BJ (cell line): ENCODE measurements around the gene FOXK2. TPM values are rescaled to one million over a fixed set of nuclear protein-coding genes. Genes with fewer than 3 reads are reported as not detected.
A peak's percentile ranks its signal among the peaks of the same experiment; 100 is the strongest.

ENCODE experiments used
- CTCF ChIA-PET: fragments of 350-600 bp; formaldehyde crosslinking; extraction: SDS; loops from one replicate; lab custom pipeline; 2021; ENCODE audit warnings: antibody characterized with exemption, inconsistent platforms; lab: Yijun Ruan, JAX
- POLR2A ChIA-PET: fragments of 300-600 bp; sonication (Branson Sonifier 250); formaldehyde crosslinking; extraction: SDS; loops from one replicate; lab custom pipeline; 2021; ENCODE audit warnings: antibody characterized with exemption; lab: Charles Lee
- DNase-seq: peaks from one replicate; pipeline ENCODE4 v3.0.0-alpha.2; 2011; ENCODE audit warnings: low read depth
- H3K27me3 ChIP-seq: 2 replicates; pipeline ENCODE4 v1.6.0; 2011; ENCODE audit warnings: low read length; ENCODE audit not compliant: control insufficient read depth, insufficient read depth
- H3K36me3 ChIP-seq: 2 replicates; pipeline ENCODE4 v1.5.1; 2011; ENCODE audit warnings: low read length; ENCODE audit not compliant: control insufficient read depth, insufficient read depth
- H3K4me3 ChIP-seq: 2 replicates; pipeline ENCODE4 v1.5.1; 2011; ENCODE audit warnings: low read depth, mild to moderate bottlenecking, control low read depth, low read length
- polyA plus RNA-seq: library from polyadenylated mRNA; depleted of rRNA; stranded (reverse); fragments of >200 nt; gene quantifications from 2 replicates; pipeline ENCODE4 v1.2.3, GENCODE V29; 2011
- TF ChIP-seq, protein P1 (sequence below): IDR thresholded peaks from 2 replicates; pipeline ENCODE4 v1.5.1; 2011; ENCODE audit warnings: low read depth, mild to moderate bottlenecking, control low read depth, inconsistent platforms, low read length, moderate library complexity; ENCODE audit not compliant: insufficient read depth

FOXK2 gene
- polyA plus RNA-seq, 1 experiment = 19.2 TPM

DNA sequence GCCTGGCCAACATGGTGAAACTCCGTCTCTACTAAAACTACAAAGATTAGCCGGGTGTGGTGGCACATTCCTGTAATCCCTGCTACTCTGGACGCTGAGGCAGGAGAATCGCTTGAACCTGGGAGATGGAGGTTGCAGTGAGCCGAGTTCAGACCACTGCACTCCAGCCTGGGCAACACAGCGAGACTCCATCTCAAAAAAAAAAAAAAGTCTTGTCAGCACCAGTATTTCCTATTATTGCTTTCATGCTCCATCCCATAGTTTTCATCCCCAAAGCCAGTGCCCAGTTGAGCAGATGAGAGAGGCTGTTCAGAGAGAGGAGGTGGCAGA, 70.3 kb downstream of the FOXK2 start:
- no peaks in the 10 kb centered on the region for H3K27me3 ChIP-seq
- TF ChIP-seq, protein P1, sequence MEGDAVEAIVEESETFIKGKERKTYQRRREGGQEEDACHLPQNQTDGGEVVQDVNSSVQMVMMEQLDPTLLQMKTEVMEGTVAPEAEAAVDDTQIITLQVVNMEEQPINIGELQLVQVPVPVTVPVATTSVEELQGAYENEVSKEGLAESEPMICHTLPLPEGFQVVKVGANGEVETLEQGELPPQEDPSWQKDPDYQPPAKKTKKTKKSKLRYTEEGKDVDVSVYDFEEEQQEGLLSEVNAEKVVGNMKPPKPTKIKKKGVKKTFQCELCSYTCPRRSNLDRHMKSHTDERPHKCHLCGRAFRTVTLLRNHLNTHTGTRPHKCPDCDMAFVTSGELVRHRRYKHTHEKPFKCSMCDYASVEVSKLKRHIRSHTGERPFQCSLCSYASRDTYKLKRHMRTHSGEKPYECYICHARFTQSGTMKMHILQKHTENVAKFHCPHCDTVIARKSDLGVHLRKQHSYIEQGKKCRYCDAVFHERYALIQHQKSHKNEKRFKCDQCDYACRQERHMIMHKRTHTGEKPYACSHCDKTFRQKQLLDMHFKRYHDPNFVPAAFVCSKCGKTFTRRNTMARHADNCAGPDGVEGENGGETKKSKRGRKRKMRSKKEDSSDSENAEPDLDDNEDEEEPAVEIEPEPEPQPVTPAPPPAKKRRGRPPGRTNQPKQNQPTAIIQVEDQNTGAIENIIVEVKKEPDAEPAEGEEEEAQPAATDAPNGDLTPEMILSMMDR = no peak
- POLR2A ChIA-PET = no interaction called here
- no peak for DNase-seq
- no peak overlapping the region for H3K4me3 ChIP-seq
- H3K36me3 ChIP-seq = peaks cover 11% of the 10 kb centered on the region
- CTCF ChIA-PET = no interaction called here

DNA sequence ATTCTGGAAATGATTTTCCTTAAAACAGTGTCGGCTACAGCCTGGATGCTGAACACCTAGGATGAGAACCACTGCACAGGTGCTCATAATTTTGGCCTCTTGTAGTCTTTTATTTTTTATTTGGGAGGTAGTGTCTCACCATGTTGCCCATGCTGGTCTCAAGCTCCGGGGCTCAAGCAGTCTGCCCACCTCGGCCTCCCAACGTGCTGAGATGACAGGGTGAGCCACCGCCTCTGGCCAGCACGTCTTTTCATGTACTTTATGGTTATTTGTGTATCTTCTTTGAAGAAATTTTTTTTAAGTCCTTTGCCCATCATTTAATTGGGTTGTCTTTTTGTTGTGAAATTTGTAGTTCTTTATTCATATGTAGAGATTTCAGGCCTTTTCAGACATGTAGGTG, 70.7 kb downstream of the FOXK2 start:
- peaks cover 7% of the 10 kb centered on the region for H3K36me3 ChIP-seq
- CTCF ChIA-PET = no interaction called here

DNA sequence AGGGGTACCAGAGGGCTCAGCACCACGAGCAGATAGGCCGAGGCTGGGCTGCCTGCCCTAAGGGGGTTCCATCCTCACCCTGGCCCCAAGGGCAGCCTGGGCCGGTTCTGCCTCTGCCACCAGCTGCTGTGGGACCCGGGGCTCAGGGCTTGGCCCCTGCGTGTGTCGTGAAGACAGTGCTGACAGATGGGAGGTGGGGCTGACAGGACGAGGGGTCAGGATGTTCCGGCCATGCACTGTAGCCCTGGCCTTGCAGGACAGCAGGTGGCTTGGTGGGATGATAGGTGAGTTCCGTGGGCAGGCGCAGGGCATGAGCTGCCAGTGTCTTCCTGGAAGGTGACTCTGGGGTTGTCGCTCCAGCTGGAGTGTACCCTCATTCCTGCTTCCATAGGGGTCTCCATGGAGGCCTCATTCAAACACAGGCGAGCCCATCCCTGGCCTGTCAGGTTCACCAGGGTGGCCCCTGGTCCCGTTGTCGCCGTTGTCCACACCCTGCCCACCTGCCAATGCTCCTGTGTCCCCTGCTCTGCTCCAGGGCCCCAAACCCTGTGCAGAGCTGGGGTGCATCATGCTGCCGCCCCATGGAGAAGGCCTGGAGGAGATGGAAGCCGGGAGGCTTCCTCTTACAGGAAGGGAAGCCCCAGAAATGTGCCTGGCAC, 71.5 kb downstream of the FOXK2 start:
- H3K27me3 ChIP-seq = no peaks in the 10 kb centered on the region
- H3K4me3 ChIP-seq = no peak overlapping the region
- POLR2A ChIA-PET = no interaction called here
- peaks cover 11% of the 10 kb centered on the region for H3K36me3 ChIP-seq
- DNase-seq = no peak
- CTCF ChIA-PET = interaction anchor here (0.7 to 1.5 kb wide), 2 partner anchors 21 to 37 kb away, joined by 3 to 5 read pairs; no protein-coding TSS in a partner anchor
- TF ChIP-seq, protein P1 = no peak

More for the DNA sequence above, 70.7 kb downstream of the FOXK2 start:
- TF ChIP-seq, protein P1 = no peak
- Histone ChIP-seq H3K27me3 (no peaks in the 10 kb centered on the region), H3K4me3 (no peak overlapping the region)
- DNase-seq = no peak
- POLR2A ChIA-PET = no interaction called here

DNA sequence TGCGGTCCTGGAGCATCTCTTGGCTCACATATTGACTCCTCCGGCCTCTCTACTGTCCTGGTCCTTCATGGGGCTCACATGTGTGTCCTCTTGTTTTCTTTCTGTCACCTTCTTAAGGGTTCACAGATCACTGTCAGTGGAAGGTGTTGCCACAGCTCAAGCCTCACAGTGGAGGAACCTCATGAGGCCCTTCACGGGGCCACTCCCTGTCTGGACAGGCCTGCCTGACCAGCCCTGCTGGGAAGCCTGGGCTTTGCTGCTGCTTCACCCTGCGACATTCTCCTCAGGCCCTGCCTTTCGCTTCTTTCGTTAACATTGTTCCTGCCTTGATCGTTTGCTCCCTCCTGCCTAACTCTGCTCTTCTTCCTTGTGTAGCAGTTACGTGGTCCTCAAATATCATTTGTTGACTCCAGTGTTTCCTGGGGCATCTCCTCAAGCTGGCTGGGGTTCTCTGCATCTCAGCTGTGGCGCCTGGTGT, 72.8 kb downstream of the FOXK2 start:
- ChIA-PET CTCF (interaction anchor here (1.5 kb wide), 1 partner anchor 38 kb away, joined by 5 read pairs; no protein-coding TSS in a partner anchor), POLR2A (no interaction called here)
- H3K36me3 ChIP-seq = peaks cover 17% of the 10 kb centered on the region
- TF ChIP-seq, protein P1 = no peak
- no peak for DNase-seq
- H3K4me3 ChIP-seq = no peak overlapping the region
- no peaks in the 10 kb centered on the region for H3K27me3 ChIP-seq

DNA sequence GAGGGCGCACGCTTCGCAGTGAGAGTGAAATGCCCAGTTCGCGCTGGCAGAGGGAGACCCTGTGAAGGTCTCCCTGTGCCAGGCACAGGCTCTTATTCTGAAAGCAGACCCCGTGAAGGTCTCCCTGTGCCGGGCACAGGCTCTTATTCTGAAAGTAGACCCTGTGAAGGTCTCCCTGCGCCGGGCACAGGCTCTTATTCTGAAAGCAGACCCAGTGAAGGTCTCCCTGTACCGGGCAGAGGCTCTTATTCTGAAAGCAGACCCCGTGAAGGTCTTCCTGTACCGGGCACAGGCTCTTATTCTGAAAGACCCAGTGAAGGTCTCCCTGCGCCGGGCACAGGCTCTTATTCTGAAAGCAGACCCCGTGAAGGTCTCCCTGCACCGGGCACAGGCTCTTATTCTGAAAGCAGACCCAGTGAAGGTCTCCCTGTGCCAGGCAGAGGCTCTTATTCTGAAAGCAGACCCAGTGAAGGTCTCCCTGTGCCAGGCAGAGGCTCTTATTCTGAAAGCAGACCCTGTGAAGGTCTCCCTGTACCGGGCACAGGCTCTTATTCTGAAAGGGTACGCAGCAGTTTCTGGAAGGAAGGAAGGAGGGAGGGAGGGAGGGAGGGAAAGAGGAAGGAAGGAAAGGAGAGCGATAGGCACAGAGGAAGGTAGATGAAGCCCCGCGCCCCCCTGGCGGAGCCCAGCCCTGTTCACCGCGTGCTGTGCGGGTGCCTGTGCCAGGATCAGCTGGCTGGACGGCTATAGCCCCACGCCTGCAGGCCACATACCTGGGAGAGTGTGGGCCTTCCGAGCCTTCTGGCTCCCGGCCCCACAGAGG, 73.4 kb downstream of the FOXK2 start:
- Histone ChIP-seq H3K36me3 (peaks cover 16% of the 10 kb centered on the region), H3K27me3 (no peaks in the 10 kb centered on the region), H3K4me3 (peak overlapping the region; percentile 63)
- DNase-seq = peak; percentile 26
- ChIA-PET CTCF (no interaction called here), POLR2A (no interaction called here)
- TF ChIP-seq, protein P1 = no peak
